ENCODE measurements around the gene BCL10. TPM values are rescaled to one million over a fixed set of nuclear protein-coding genes. Genes with fewer than 3 reads are reported as not detected.

BCL10 gene
- total and polyA plus RNA-seq, 2 of the 4 experiments (the other 2 are of a cell fraction) = 15.3 to 30.5 TPM

GRCh38 chr1:85325920-85326319 is 49.5 kb upstream of the BCL10 start (continued):
- TF ChIP-seq RAD21 (IDR thresholded peaks at IDR 0.05; ENCODE audit: low read length) (no peak), RFX5 (IDR thresholded peaks at IDR 0.05; ENCODE audit: low read depth, low read length) (no peak), MAFK (IDR thresholded peaks at IDR 0.05; ENCODE audit: low read depth, low read length) (no peak), CTCF (conservative IDR thresholded peaks at IDR 0.05; ENCODE audit: low read depth, low read length) (no peak)

- Histone ChIP-seq H4K20me1 (ENCODE audit: insufficient read depth, low read length) (no peaks in the 10 kb centered on the region), H3K9me3 (ENCODE audit: control insufficient read depth, insufficient read depth, low read length) (no peaks in the 10 kb centered on the region), H3K56ac (ENCODE audit: extremely low read depth, insufficient read depth, low read length) (no peak overlapping the region), H3K4me2 (ENCODE audit: low read depth, low read length) (no peak overlapping the region), H3K14ac (replicated peaks; ENCODE audit: low read depth, low read length) (peak overlapping the region; percentile 63; the same call in 1 of the 2 replicates), H4K91ac (ENCODE audit: insufficient read depth, low read depth, low read length) (no peak overlapping the region; the same call in 1 of the 2 replicates), H3K4ac (ENCODE audit: low read depth, low read length) (peak overlapping the region; percentile 69; the same call in 1 of the 2 replicates), H2AFZ (replicated peaks; ENCODE audit: low read length, poor library complexity) (no peak overlapping the region), H4K5ac (ENCODE audit: low read depth, low read length) (no peak overlapping the region), H3K9me1 (ENCODE audit: insufficient read depth, low read length) (peaks cover 21% of the 10 kb centered on the region), H3K27me3 (ENCODE audit: control insufficient read depth, insufficient read depth, low read length) (no peaks in the 10 kb centered on the region), H3K27ac (ENCODE audit: insufficient read depth, low read length) (0 out of 2 replicates have a peak overlapping the region, but pooled peaks have one; percentile 20), H3K36me3 (ENCODE audit: control insufficient read depth, insufficient read depth, low read length) (peaks cover 8% of the 10 kb centered on the region; the same call in 1 of the 2 replicates), H3K4me3 (ENCODE audit: insufficient read depth, low read depth, low read length) (no peak overlapping the region), H3K18ac (ENCODE audit: low read depth, low read length) (peak overlapping the region; percentile 50; the same call in 1 of the 2 replicates), H2BK20ac (ENCODE audit: low read depth, low read length) (peak overlapping the region; percentile 74; the same call in 1 of the 2 replicates), H3K23ac (ENCODE audit: low read depth, low read length) (no peak overlapping the region), H2BK120ac (ENCODE audit: low read depth, low read length) (peak overlapping the region; percentile 21; the same call in 1 of the 2 replicates), H2BK15ac (ENCODE audit: low read depth, low read length) (0 out of 3 replicates have a peak overlapping the region, but pooled peaks have one; percentile 2), H2BK5ac (ENCODE audit: low read depth, low read length, poor library complexity, severe bottlenecking) (peak overlapping the region; percentile 61), H3K4me1 (ENCODE audit: control insufficient read depth, insufficient read depth, low read length) (peaks cover 34% of the 10 kb centered on the region), H3K9ac (ENCODE audit: low read depth, low read length) (no peak overlapping the region), H2AK5ac (ENCODE audit: low read depth, low read length) (peak overlapping the region; percentile 39; the same call in 1 of the 2 replicates), H3K79me1 (ENCODE audit: low read depth in 1 of 2, low read length in 2 of 2) (peaks cover 27 to 84% of the 10 kb centered on the region in 2 experiments), H4K8ac (ENCODE audit: low read depth in 2 of 2, low read length in 2 of 2) (peak overlapping the region in 1 of 2 experiments; percentile 37; a peak in 1 of 4 replicates), H2AK9ac (replicated peaks; ENCODE audit: low read depth, low read length, poor library complexity) (no peak overlapping the region)
- WGBS, 2 experiments (ENCODE audit: extremely low coverage in 2 of 2, insufficient read length in 1 of 2) = no CpG with 5 or more reads among the region's 5 CpGs
- ChIA-PET CTCF (no interaction called here), POLR2A (ENCODE audit: unreplicated experiment) (interaction anchor here (0.7 to 2.3 kb wide), 2 partner anchors 43 to 258 kb away, joined by 6 to 9 read pairs; partner anchors contain the start of gene CCN1)
- intact Hi-C loops (cut with micrococcal nuclease) = no loop called here
- DNase-seq = no peak
- in situ Hi-C loops (cut with MboI; ENCODE audit: low sequenced_read_pairs) = no loop called here
- dilution Hi-C loops (cut with HindIII; ENCODE audit: low sequenced_read_pairs, unreplicated experiment) = no loop called here
- TF ChIP-seq RAD21 (IDR thresholded peaks at IDR 0.05; ENCODE audit: low read length) = no peak
- TF ChIP-seq POLR2A (IDR thresholded peaks at IDR 0.05; ENCODE audit: low read depth, low read length) = no peak
- TF ChIP-seq MAFK (IDR thresholded peaks at IDR 0.05; ENCODE audit: low read depth, low read length) = no peak
- TF ChIP-seq ELK1 (IDR thresholded peaks at IDR 0.05; ENCODE audit: borderline replicate concordance, low read depth, low read length) = no peak
- no peak for ATAC-seq (ENCODE audit: low read depth)
- BruUV-seq (replicated peaks) = no TSS peak
Observed at GRCh38 chr1:85323770-85324169, 47.3 kb upstream of the BCL10 start.

Measured in IMR-90 (cell line).